T-helper 22 cell (primary cell): ENCODE data around the gene SLC6A6.
"Not testable (repeated sequence)": the region's sequence is repeated elsewhere in the genome, so short reads cannot be mapped to it uniquely, and the experiment has no call there.

Experiments used
- DNase-seq: peaks from one replicate; pipeline ENCODE4 v3.0.0-alpha.2; 2020; ENCODE audit warnings: low read depth

SLC6A6 gene

GRCh38 chr3:14508505-14508819 lies 106.1 kb downstream of the SLC6A6 start:
- DNase-seq = no peak

GRCh38 chr3:14508966-14509795 lies 106.8 kb downstream of the SLC6A6 start:
- peak; percentile 18 for DNase-seq

DNA sequence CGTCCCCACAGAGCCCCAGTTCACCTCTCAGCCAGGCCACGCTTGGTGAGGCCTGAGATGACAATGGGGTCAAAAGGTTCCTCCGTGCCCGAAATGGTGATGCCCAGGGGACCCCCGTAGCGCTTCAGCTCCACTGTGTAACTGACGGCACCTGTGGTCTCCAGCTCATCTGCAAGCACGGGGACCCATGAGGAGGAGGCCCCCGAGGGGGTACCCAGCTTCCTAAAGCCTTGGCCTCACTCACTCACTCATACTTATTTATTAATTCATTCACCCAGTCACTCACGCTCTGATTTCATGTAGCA lies 107.3 kb downstream of the SLC6A6 start:
- no peak for DNase-seq

GRCh38 chr3:14510838-14511622 lies 108.6 kb downstream of the SLC6A6 start:
- DNase-seq = no peak

DNA sequence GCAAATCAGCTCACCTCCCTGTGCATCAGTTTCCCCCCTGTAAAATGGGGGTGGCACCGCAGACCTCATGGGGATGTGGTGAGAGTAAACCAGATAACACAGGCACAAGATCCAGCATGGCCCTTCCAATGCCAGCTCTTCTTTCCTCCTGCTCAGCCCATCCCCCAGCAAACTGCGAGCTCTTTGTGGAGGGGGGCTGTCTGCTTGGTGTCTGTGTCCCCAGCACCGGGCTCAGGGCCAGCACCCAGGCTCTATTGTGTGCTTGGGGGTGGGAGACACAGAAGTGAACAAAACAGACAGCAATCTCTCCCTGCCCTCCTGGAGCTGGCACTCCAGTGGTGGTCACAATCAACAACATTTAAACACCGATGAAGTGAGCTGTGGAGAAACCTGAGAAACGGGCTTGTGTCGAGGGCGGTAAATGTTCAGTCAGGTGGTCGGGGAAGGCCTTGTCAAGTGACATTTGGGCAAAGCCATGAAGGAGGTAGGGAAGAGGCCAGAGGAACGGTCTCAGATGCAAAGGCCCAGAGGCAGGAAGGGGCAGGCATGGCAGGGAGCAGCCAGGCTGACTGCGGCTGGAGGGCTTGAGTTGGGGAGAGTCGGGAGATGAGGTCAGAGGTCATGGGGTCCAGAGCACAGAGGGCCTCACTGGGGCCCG lies 109.3 kb downstream of the SLC6A6 start:
- DNase-seq = no peak

GRCh38 chr3:14512281-14512941 lies 110.0 kb downstream of the SLC6A6 start:
- no peak for DNase-seq

DNA sequence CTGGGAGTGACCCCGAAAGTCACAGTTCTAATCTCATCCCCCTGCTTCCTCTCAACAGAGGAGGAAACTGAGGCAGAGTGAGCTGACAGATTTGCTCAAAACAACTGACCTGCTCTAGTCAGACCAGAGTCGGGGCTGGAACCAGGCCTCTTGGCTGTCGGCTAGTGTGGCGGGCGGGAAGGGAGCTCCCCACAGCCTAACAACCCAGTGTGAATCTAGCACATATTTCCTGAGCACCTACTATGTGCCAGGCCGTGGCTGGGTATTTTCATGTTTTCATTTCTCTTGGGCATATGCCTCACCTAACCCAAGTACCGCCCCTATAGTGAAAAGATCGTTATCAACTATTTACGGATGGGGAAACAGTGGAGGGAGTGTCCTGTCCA lies 110.5 kb downstream of the SLC6A6 start:
- DNase-seq = no peak

GRCh38 chr3:14513566-14514322 lies 111.3 kb downstream of the SLC6A6 start:
- DNase-seq = no peak

DNA sequence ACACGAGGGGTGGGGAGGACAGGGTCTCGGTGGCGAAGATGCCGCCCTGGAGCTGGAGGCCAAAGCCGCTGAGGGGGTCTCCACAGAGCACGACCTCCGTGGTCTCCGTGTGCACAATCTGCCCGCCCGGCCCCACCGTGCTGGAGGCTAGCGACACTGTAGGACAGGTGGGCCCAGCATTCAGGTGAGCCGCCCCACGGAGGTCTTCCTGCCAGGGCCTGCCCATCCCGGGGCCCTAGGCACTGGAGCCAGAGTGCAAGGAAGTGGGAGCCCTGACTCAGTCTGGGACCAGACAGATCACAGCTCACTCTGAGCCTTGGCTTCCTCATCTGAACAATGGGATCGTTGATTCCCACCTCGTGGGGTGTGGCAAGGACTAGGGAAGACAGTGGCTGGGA lies 111.9 kb downstream of the SLC6A6 start:
- DNase-seq = no peak

- DNase-seq = not testable (repeated sequence)
Measured at GRCh38 chr3:14515526-14515925, 113.1 kb downstream of the SLC6A6 start.

DNA sequence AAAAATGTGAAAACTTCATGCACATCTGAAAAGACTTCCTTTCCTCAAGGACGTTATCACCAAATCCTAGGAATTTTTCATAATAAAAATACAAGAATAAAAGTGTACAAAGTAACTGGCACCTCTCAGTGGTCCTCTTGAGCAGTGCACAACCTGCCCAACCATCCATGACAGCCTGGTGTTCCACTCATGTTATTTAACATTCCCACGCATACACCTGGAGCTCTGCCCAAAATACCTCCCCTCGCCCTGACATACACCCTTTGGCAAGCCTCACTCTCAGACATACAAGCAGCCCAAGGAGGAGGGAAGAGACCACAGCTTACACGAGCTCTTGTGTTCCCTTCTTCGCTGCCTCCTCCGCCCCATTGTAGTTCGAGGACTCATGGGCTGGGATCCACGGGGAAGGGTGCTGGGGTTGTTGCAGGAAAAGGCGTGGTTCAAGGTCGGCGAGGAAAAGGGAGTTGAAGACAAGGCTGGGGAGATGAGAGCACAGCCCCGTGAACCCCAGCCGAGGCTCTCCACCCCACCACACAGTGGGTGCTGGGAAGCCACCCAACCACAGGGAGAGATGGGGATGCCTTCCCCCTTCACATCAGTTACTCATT lies 114.4 kb downstream of the SLC6A6 start:
- no peak for DNase-seq

GRCh38 chr3:14517601-14518431 lies 115.4 kb downstream of the SLC6A6 start:
- DNase-seq = no peak

- no peak for DNase-seq
Measured at GRCh38 chr3:14518432-14518802, 116.0 kb downstream of the SLC6A6 start.

DNA sequence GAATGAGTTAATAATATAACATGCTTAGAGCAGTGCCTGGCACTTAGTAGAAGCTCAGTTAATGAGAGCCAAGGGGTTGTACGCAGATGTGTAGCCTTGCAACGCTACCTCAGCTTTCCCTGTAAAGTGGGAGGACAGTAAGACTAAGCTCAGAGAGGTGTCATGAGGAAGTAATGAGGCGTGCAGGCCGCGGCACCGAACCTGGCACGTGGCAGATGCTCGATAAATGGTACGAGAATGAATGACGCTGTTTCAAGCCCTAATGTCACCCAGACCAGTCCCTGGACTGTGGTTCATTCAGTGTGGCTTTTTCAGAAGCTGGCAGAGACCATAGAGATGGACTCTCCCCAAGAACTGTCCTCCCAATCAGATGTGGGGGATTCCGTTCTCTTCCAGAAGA lies 116.5 kb downstream of the SLC6A6 start:
- no peak for DNase-seq

GRCh38 chr3:14519406-14519805 lies 117.0 kb downstream of the SLC6A6 start:
- DNase-seq = no peak

GRCh38 chr3:14520149-14520548 lies 117.7 kb downstream of the SLC6A6 start:
- DNase-seq = no peak

DNA sequence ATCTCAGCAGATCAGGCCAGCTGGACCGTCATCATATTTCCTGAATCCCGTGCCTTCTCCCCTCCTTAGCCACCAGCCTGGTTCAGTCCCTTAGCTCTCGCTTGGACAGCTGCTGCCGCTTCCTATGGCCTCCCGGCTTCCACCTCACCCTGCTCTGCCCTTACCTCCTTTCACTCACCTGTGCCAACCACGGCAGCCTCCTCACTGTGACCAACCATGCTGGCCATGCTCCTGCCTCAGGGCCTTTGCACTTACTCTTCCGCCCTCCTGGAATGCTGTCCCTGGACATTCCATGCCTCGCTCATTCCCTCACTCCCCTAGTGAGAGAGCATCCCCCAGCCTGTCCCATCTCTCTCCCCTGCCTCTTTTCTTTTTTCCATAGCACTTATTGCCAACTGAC lies 118.6 kb downstream of the SLC6A6 start:
- DNase-seq = no peak

DNA sequence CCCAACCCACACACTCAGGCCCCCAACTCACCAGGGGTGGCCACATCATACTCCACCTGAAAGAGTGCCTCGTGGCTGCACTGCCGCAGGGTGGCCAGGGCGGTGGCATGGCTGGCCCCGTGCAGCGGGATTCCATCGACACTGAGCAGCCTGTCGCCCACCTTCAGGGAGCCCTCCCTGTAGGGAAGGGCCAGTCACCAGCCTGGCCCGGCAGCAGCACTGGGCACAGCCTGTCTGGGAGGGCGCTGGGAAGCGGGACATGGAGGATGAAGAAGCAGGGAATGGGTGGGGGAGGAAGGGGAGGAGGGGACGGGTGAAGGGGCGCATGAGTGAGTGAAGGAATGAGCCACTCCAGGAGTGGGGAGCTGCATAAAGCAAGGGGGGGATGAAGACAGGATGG lies 119.2 kb downstream of the SLC6A6 start:
- no peak for DNase-seq

- no peak for DNase-seq
Measured at GRCh38 chr3:14522129-14522691, 119.8 kb downstream of the SLC6A6 start.

GRCh38 chr3:14522768-14523167 lies 120.4 kb downstream of the SLC6A6 start:
- DNase-seq = no peak
